WTC11 (cell line): ENCODE measurements around the gene ATP10D. TPM values are rescaled to one million over a fixed set of nuclear protein-coding genes. Genes with fewer than 3 reads are reported as not detected.

ENCODE experiments used
- ATAC-seq: fragments of 200-7000 bp; cut with Tn5 transposase; 2 replicates; pipeline ENCODE4 v1.10.0; 2021; ENCODE audit warnings: mild to moderate bottlenecking, moderate library complexity
- CTCF ChIA-PET: fragments of 300-600 bp; sonication (Branson Sonifier 250); formaldehyde crosslinking; loops from one replicate; lab custom pipeline; 2021; ENCODE audit warnings: antibody characterized with exemption; lab: Charles Lee
- POLR2A ChIA-PET: fragments of 350-600 bp; sonication (Branson Sonifier 250); formaldehyde crosslinking; loops from one replicate; lab custom pipeline; 2021; ENCODE audit warnings: antibody characterized with exemption; lab: Charles Lee
- DNase-seq: peaks from one replicate; pipeline ENCODE4 v3.0.0; 2021; ENCODE audit warnings: low spot score
- H3K27ac Mint-ChIP-seq: 2 replicates; pipeline ENCODE4 v1.8.0; 2021; ENCODE audit warnings: mixed read lengths
- H3K27me3 Mint-ChIP-seq: 2 replicates; pipeline ENCODE4 v1.8.0; 2021; ENCODE audit warnings: low read depth, mild to moderate bottlenecking, moderate library complexity, mixed read lengths
- H3K36me3 Mint-ChIP-seq: 2 replicates; pipeline ENCODE4 v1.8.0; 2021; ENCODE audit warnings: mixed read lengths
- H3K4me1 Mint-ChIP-seq: 2 replicates; pipeline ENCODE4 v1.8.0; 2022; ENCODE audit warnings: mixed read lengths
- H3K4me3 Mint-ChIP-seq: 2 replicates; pipeline ENCODE4 v1.8.0; 2021; ENCODE audit warnings: mild to moderate bottlenecking, moderate library complexity, mixed read lengths
- H3K9me3 Mint-ChIP-seq: 2 replicates; pipeline ENCODE4 v1.8.0; 2021; ENCODE audit warnings: mixed read lengths
- ATF1 ChIP-seq: sonication (generic); formaldehyde crosslinking; IDR thresholded peaks from 2 replicates; pipeline ENCODE4 v1.8.1; 2023; ENCODE audit warnings: mild to moderate bottlenecking, moderate library complexity, missing genetic modification reagents
- CREB1 ChIP-seq: sonication (generic); formaldehyde crosslinking; IDR thresholded peaks from 2 replicates; pipeline ENCODE4 v1.8.0; 2023; ENCODE audit warnings: mild to moderate bottlenecking, missing genetic modification reagents
- EMX1 ChIP-seq: fragments of 250-450 bp; sonication (Bioruptor Pico); IDR thresholded peaks from 2 replicates; pipeline ENCODE4 v1.8.0; 2021; ENCODE audit warnings: mild to moderate bottlenecking
- ESRRA ChIP-seq: sonication (generic); formaldehyde crosslinking; IDR thresholded peaks from 2 replicates; pipeline ENCODE4 v1.8.1; 2022; ENCODE audit warnings: mild to moderate bottlenecking, missing genetic modification reagents, borderline replicate concordance
- ETV6 ChIP-seq: sonication (generic); formaldehyde crosslinking; IDR thresholded peaks from 2 replicates; pipeline ENCODE4 v1.8.1; 2022; ENCODE audit warnings: mild to moderate bottlenecking, missing genetic modification reagents
- FOXJ3 ChIP-seq: sonication (generic); formaldehyde crosslinking; IDR thresholded peaks from 2 replicates; pipeline ENCODE4 v1.9.0; 2021; ENCODE audit warnings: missing genetic modification reagents, mild to moderate bottlenecking, borderline replicate concordance
- FOXK1 ChIP-seq: sonication (generic); formaldehyde crosslinking; IDR thresholded peaks from 2 replicates; pipeline ENCODE4 v1.8.0; 2022; ENCODE audit warnings: mild to moderate bottlenecking, moderate library complexity, missing genetic modification reagents
- FOXP1 ChIP-seq: sonication (generic); formaldehyde crosslinking; IDR thresholded peaks from 2 replicates; pipeline ENCODE4 v1.8.0; 2022; ENCODE audit warnings: missing genetic modification reagents, mild to moderate bottlenecking, moderate library complexity, borderline replicate concordance
- JAZF1 ChIP-seq: fragments of 250-450 bp; sonication (Bioruptor Pico); IDR thresholded peaks from 2 replicates; pipeline ENCODE4 v1.9.0; 2021; ENCODE audit warnings: moderate library complexity, mild to moderate bottlenecking, inconsistent platforms
- JUN ChIP-seq: sonication (generic); formaldehyde crosslinking; IDR thresholded peaks from 2 replicates; pipeline ENCODE4 v1.8.0; 2023; ENCODE audit warnings: mild to moderate bottlenecking, missing genetic modification reagents
- MYBL2 ChIP-seq: sonication (generic); formaldehyde crosslinking; IDR thresholded peaks from 2 replicates; pipeline ENCODE4 v1.8.1; 2023; ENCODE audit warnings: mild to moderate bottlenecking, moderate library complexity, missing genetic modification reagents
- NR3C1 ChIP-seq: sonication (generic); formaldehyde crosslinking; conservative IDR thresholded peaks from 2 replicates; pipeline ENCODE4 v1.8.1; 2023; ENCODE audit warnings: low read depth, mild to moderate bottlenecking, missing genetic modification reagents
- PRRX2 ChIP-seq: fragments of 250-450 bp; sonication (Bioruptor Pico); IDR thresholded peaks from 2 replicates; pipeline ENCODE4 v1.8.0; 2021; ENCODE audit warnings: mild to moderate bottlenecking
- RORB ChIP-seq: fragments of 250-450 bp; sonication (Bioruptor Pico); IDR thresholded peaks from 2 replicates; pipeline ENCODE4 v1.9.0; 2021; ENCODE audit warnings: mild to moderate bottlenecking
- SMAD4 ChIP-seq: sonication (generic); formaldehyde crosslinking; IDR thresholded peaks from 2 replicates; pipeline ENCODE4 v1.8.0; 2022; ENCODE audit warnings: mild to moderate bottlenecking, missing genetic modification reagents
- SOX15 ChIP-seq: fragments of 250-450 bp; sonication (Bioruptor Pico); IDR thresholded peaks from 2 replicates; pipeline ENCODE4 v1.9.0; 2021; ENCODE audit warnings: mild to moderate bottlenecking
- TEAD1 ChIP-seq: sonication (generic); formaldehyde crosslinking; IDR thresholded peaks from 2 replicates; pipeline ENCODE4 v1.8.0; 2022; ENCODE audit warnings: mild to moderate bottlenecking, missing genetic modification reagents
- TP53 ChIP-seq: sonication (generic); formaldehyde crosslinking; IDR thresholded peaks from 2 replicates; pipeline ENCODE4 v1.8.1; 2023; ENCODE audit warnings: mild to moderate bottlenecking, missing genetic modification reagents
- ZNF121 ChIP-seq: sonication (generic); formaldehyde crosslinking; IDR thresholded peaks from 2 replicates; pipeline ENCODE4 v1.8.0; 2023; ENCODE audit warnings: missing genetic modification reagents
- ZNF423 ChIP-seq: fragments of 250-450 bp; sonication (Bioruptor Pico); IDR thresholded peaks from 2 replicates; pipeline ENCODE4 v2.1.2; 2022; ENCODE audit warnings: mild to moderate bottlenecking, moderate library complexity
- total RNA-seq: library from RNA; stranded (reverse); gene quantifications from 3 replicates; pipeline ENCODE4 v1.2.3, GENCODE V29; 2021
- TF ChIP-seq, protein P1 (sequence below): fragments of 250-450 bp; sonication (Bioruptor Pico); conservative IDR thresholded peaks from 2 replicates; pipeline ENCODE4 v1.9.0; 2021; ENCODE audit warnings: mild to moderate bottlenecking
- TF ChIP-seq, protein P2 (sequence below): sonication (generic); formaldehyde crosslinking; IDR thresholded peaks from 2 replicates; pipeline ENCODE4 v1.8.1; 2022; ENCODE audit warnings: mild to moderate bottlenecking, moderate library complexity, missing genetic modification reagents
- TF ChIP-seq, protein P3 (sequence below): fragments of 200-600 bp; IDR thresholded peaks from 2 replicates; pipeline ENCODE4 v1.8.0; 2022; ENCODE audit warnings: antibody characterized with exemption
- TF ChIP-seq, protein P4 (sequence below): sonication (generic); formaldehyde crosslinking; IDR thresholded peaks from 2 replicates; pipeline ENCODE4 v1.8.1; 2022; ENCODE audit warnings: missing genetic modification reagents, borderline replicate concordance
- TF ChIP-seq, protein P5 (sequence below): sonication (generic); formaldehyde crosslinking; IDR thresholded peaks from 2 replicates; pipeline ENCODE4 v1.8.0; 2022; ENCODE audit warnings: mild to moderate bottlenecking, missing genetic modification reagents
- TF ChIP-seq, protein P6 (sequence below): sonication (generic); formaldehyde crosslinking; IDR thresholded peaks from 2 replicates; pipeline ENCODE4 v1.8.1; 2022; ENCODE audit warnings: mild to moderate bottlenecking, missing genetic modification reagents, moderate library complexity, borderline replicate concordance
- TF ChIP-seq, protein P7 (sequence below): sonication (generic); formaldehyde crosslinking; IDR thresholded peaks from 2 replicates; pipeline ENCODE4 v1.8.0; 2022; ENCODE audit warnings: mild to moderate bottlenecking, missing genetic modification reagents

The ATP10D gene
- total RNA-seq, 1 experiment from 2014 or later: 3.1 TPM

DNA sequence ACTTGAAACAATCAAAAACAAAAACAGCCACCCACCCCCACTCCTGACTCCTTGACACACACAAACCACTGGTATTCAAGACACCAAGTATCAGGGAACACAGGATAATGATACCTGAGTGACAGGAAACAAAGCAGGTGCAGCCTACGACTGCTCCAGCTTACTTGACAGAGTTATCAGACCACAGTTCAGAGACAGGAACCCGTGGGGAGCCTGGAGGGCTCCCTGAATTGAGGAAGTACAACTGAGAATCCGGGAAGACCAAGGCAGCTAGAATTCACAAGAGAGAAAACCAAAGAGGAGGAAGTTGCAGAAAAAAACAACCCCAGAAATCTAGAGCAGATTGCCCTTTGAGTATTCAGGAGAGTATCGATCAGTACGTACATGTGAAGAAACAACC is 42.1 kb upstream of the ATP10D start:
- ChIA-PET POLR2A (interaction anchor here (0.6 kb wide), 1 partner anchor 732 kb away, joined by 3 read pairs; no protein-coding TSS in a partner anchor), CTCF (no interaction called here)
- H3K9me3 Mint-ChIP-seq: no peaks in the 10 kb centered on the region
- H3K4me1 Mint-ChIP-seq: peaks cover 18% of the 10 kb centered on the region
- no peaks in the 10 kb centered on the region for H3K36me3 Mint-ChIP-seq
- no peak for DNase-seq
- no peak overlapping the region for H3K27ac Mint-ChIP-seq
- H3K27me3 Mint-ChIP-seq: no peaks in the 10 kb centered on the region
- no peak overlapping the region for H3K4me3 Mint-ChIP-seq
- ATAC-seq: no peak
- no peak for TF ChIP-seq RORB (CRISPR knock-in tag)
- TF ChIP-seq, protein P1, sequence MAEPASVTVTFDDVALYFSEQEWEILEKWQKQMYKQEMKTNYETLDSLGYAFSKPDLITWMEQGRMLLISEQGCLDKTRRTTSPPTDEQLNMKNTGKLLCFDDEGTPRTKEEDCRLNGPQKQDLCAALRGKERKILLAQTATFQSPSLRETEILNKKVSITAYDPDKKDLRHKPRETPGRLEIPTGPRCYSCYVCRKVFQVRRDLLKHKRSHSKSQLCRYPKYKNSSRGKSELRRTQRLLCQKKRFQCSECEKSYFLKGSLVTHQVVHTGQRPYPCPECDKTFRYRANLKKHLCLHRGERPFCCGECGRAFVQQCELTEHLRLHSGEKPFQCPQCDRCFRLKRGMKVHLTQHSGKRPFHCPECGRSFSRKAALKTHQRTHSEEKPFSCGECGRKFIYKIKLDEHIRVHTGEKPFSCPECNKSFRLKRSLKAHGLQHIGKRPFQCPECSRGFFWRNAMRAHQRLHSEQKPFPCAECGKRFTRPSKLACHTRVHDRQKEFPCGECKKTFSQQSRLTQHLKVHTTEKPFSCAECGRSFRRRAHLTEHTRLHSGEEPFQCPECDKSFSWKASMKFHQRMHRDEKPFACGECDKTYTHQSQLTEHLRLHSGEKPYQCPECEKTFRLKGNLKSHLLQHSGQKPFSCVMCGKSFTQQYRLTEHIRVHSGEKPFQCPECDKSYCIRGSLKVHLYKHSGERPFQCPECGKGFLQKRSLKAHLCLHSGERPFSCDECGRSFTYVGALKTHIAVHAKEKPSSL: no peak
- no peak for TF ChIP-seq ETV6
- no peak for TF ChIP-seq ZNF423
- no peak for TF ChIP-seq JAZF1 (CRISPR knock-in tag)
- no peak for TF ChIP-seq FOXJ3 (CRISPR knock-in tag)
- no peak for TF ChIP-seq TP53 (CRISPR knock-in tag)
- TF ChIP-seq NR3C1 (CRISPR knock-in tag): no peak
- TF ChIP-seq FOXP1: no peak
- TF ChIP-seq, protein P2, sequence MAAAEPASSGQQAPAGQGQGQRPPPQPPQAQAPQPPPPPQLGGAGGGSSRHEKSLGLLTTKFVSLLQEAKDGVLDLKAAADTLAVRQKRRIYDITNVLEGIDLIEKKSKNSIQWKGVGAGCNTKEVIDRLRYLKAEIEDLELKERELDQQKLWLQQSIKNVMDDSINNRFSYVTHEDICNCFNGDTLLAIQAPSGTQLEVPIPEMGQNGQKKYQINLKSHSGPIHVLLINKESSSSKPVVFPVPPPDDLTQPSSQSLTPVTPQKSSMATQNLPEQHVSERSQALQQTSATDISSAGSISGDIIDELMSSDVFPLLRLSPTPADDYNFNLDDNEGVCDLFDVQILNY: no peak
- no peak for TF ChIP-seq TEAD1
- TF ChIP-seq MYBL2 (CRISPR knock-in tag): no peak
- no peak for TF ChIP-seq JUN (CRISPR knock-in tag)
- no peak for TF ChIP-seq EMX1 (CRISPR knock-in tag)
- no peak for TF ChIP-seq PRRX2 (CRISPR knock-in tag)
- TF ChIP-seq, protein P3, sequence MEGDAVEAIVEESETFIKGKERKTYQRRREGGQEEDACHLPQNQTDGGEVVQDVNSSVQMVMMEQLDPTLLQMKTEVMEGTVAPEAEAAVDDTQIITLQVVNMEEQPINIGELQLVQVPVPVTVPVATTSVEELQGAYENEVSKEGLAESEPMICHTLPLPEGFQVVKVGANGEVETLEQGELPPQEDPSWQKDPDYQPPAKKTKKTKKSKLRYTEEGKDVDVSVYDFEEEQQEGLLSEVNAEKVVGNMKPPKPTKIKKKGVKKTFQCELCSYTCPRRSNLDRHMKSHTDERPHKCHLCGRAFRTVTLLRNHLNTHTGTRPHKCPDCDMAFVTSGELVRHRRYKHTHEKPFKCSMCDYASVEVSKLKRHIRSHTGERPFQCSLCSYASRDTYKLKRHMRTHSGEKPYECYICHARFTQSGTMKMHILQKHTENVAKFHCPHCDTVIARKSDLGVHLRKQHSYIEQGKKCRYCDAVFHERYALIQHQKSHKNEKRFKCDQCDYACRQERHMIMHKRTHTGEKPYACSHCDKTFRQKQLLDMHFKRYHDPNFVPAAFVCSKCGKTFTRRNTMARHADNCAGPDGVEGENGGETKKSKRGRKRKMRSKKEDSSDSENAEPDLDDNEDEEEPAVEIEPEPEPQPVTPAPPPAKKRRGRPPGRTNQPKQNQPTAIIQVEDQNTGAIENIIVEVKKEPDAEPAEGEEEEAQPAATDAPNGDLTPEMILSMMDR: no peak
- TF ChIP-seq SOX15 (CRISPR knock-in tag): no peak
- no peak for TF ChIP-seq SMAD4 (CRISPR knock-in tag)
- no peak for TF ChIP-seq ESRRA (CRISPR knock-in tag)

DNA sequence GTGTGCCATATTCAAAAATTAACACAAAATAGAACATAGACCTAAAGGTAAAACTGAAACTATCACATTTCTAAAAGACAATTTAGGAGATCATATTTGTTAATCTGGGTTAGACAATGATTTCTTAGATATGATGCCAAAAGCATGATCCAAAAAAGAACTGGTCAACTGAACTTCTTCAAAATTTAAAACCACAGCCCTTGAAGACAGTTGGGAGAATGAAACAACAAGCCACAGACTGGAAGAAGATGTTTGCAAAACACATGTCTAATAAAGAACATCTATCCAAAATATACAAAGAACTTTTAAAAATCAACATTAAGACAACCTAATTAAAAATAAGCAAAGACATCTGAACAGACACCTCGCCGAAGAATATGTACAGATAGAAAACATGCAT is 41.0 kb upstream of the ATP10D start:
- no peak overlapping the region for H3K27ac Mint-ChIP-seq
- peaks cover 18% of the 10 kb centered on the region for H3K4me1 Mint-ChIP-seq
- POLR2A ChIA-PET: no interaction called here
- H3K4me3 Mint-ChIP-seq: no peak overlapping the region
- no peaks in the 10 kb centered on the region for H3K9me3 Mint-ChIP-seq
- no peaks in the 10 kb centered on the region for H3K36me3 Mint-ChIP-seq
- no peaks in the 10 kb centered on the region for H3K27me3 Mint-ChIP-seq
- CTCF ChIA-PET: interaction anchor here (0.9 kb wide), 1 partner anchor 393 kb away, joined by 3 read pairs; no protein-coding TSS in a partner anchor
- no peak for DNase-seq
- ATAC-seq: no peak
- TF ChIP-seq ZNF121 (CRISPR knock-in tag) (no peak), RORB (CRISPR knock-in tag) (no peak), FOXK1 (no peak), CREB1 (CRISPR knock-in tag) (no peak), ATF1 (CRISPR knock-in tag) (no peak)
- TF ChIP-seq, protein P2: no peak
- TF ChIP-seq, protein P4, sequence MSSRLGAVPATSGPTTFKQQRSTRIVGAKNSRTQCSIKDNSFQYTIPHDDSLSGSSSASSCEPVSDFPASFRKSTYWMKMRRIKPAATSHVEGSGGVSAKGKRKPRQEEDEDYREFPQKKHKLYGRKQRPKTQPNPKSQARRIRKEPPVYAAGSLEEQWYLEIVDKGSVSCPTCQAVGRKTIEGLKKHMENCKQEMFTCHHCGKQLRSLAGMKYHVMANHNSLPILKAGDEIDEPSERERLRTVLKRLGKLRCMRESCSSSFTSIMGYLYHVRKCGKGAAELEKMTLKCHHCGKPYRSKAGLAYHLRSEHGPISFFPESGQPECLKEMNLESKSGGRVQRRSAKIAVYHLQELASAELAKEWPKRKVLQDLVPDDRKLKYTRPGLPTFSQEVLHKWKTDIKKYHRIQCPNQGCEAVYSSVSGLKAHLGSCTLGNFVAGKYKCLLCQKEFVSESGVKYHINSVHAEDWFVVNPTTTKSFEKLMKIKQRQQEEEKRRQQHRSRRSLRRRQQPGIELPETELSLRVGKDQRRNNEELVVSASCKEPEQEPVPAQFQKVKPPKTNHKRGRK (CRISPR knock-in tag): no peak
- TF ChIP-seq, protein P5, sequence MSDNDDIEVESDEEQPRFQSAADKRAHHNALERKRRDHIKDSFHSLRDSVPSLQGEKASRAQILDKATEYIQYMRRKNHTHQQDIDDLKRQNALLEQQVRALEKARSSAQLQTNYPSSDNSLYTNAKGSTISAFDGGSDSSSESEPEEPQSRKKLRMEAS: no peak
- TF ChIP-seq, protein P6, sequence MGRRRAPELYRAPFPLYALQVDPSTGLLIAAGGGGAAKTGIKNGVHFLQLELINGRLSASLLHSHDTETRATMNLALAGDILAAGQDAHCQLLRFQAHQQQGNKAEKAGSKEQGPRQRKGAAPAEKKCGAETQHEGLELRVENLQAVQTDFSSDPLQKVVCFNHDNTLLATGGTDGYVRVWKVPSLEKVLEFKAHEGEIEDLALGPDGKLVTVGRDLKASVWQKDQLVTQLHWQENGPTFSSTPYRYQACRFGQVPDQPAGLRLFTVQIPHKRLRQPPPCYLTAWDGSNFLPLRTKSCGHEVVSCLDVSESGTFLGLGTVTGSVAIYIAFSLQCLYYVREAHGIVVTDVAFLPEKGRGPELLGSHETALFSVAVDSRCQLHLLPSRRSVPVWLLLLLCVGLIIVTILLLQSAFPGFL (CRISPR knock-in tag): no peak
- TF ChIP-seq, protein P7, sequence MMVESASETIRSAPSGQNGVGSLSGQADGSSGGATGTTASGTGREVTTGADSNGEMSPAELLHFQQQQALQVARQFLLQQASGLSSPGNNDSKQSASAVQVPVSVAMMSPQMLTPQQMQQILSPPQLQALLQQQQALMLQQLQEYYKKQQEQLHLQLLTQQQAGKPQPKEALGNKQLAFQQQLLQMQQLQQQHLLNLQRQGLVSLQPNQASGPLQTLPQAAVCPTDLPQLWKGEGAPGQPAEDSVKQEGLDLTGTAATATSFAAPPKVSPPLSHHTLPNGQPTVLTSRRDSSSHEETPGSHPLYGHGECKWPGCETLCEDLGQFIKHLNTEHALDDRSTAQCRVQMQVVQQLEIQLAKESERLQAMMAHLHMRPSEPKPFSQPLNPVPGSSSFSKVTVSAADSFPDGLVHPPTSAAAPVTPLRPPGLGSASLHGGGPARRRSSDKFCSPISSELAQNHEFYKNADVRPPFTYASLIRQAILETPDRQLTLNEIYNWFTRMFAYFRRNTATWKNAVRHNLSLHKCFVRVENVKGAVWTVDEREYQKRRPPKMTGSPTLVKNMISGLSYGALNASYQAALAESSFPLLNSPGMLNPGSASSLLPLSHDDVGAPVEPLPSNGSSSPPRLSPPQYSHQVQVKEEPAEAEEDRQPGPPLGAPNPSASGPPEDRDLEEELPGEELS: no peak
